Mesenchymal stem cell (in vitro differentiated cells and primary cell): ENCODE measurements around the gene DYNC2I2.

Experiments used
- DNase-seq: peaks from one replicate; pipeline ENCODE4 v3.0.0-alpha.2; 2013
- H2AFZ ChIP-seq: one replicate; pipeline ENCODE4 v1.6.1; 2013; ENCODE audit warnings: low read depth, mild to moderate bottlenecking, control low read depth, inconsistent platforms, low read length, moderate library complexity
- H2AK5ac ChIP-seq: 2 replicates; pipeline ENCODE4 v1.6.1; 2013; ENCODE audit warnings: low read length, moderate library complexity, mild to moderate bottlenecking, inconsistent platforms; ENCODE audit not compliant: severe bottlenecking
- H2BK120ac ChIP-seq: one replicate; pipeline ENCODE4 v1.6.1; 2013; ENCODE audit warnings: low read depth, mild to moderate bottlenecking, inconsistent platforms, low read length, moderate library complexity
- H2BK12ac ChIP-seq, 2 experiments: one replicate each; pipeline ENCODE4 v1.6.1; 2013; ENCODE audit warnings: inconsistent platforms in 2 of 2, low read length in 2 of 2, mild to moderate bottlenecking in 2 of 2, moderate library complexity in 2 of 2, control low read depth in 1 of 2
- H2BK15ac ChIP-seq: one replicate; pipeline ENCODE4 v1.6.1; 2013; ENCODE audit warnings: mild to moderate bottlenecking, low read depth, inconsistent platforms; ENCODE audit not compliant: poor library complexity, severe bottlenecking
- H2BK5ac ChIP-seq: 2 replicates; pipeline ENCODE4 v1.6.1; 2013; ENCODE audit warnings: low read depth, mild to moderate bottlenecking, low read length, control low read depth, inconsistent platforms; ENCODE audit not compliant: poor library complexity, severe bottlenecking
- H3K14ac ChIP-seq, 2 experiments: one replicate each; pipeline ENCODE4 v1.6.1; 2013; ENCODE audit warnings: inconsistent platforms in 2 of 2, low read length in 2 of 2, control low read depth in 1 of 2, mild to moderate bottlenecking in 1 of 2, moderate library complexity in 1 of 2
- H3K18ac ChIP-seq, 2 experiments: one replicate each; pipeline ENCODE4 v1.6.1; 2013; ENCODE audit warnings: inconsistent platforms in 2 of 2, low read length in 2 of 2, control low read depth in 1 of 2, low read depth in 1 of 2, mild to moderate bottlenecking in 1 of 2
- H3K23ac ChIP-seq, 2 experiments: one replicate each; pipeline ENCODE4 v1.6.1; 2013; ENCODE audit warnings: inconsistent platforms in 2 of 2, low read length in 2 of 2, mild to moderate bottlenecking in 2 of 2, moderate library complexity in 2 of 2, control low read depth in 1 of 2
- H3K27ac ChIP-seq: 2 replicates; pipeline ENCODE4 v1.5.1; 2013; ENCODE audit warnings: mild to moderate bottlenecking, moderate library complexity, low read length, control low read depth, inconsistent platforms; ENCODE audit not compliant: poor library complexity, severe bottlenecking
- H3K27me3 ChIP-seq, 2 experiments: 2 replicates each; pipeline versions ENCODE4 v1.6.1 to v1.7.0; 2013; ENCODE audit warnings: low read length in 2 of 2, mild to moderate bottlenecking in 2 of 2, moderate library complexity in 2 of 2, control low read depth in 1 of 2, inconsistent platforms in 1 of 2; ENCODE audit not compliant: control insufficient read depth in 1 of 2, insufficient read depth in 1 of 2
- H3K36me3 ChIP-seq, 2 experiments: 2 replicates each; pipeline versions ENCODE4 v1.6.1 to v1.7.0; 2013; ENCODE audit warnings: low read length in 2 of 2, control low read depth in 1 of 2, inconsistent platforms in 1 of 2, low read depth in 1 of 2, mild to moderate bottlenecking in 1 of 2; ENCODE audit not compliant: insufficient read depth in 2 of 2, control insufficient read depth in 1 of 2
- H3K4ac ChIP-seq, 2 experiments: one replicate each; pipeline ENCODE4 v1.6.1; 2013; ENCODE audit warnings: inconsistent platforms in 2 of 2, low read length in 2 of 2, mild to moderate bottlenecking in 2 of 2, moderate library complexity in 2 of 2, control low read depth in 1 of 2, low read depth in 1 of 2
- H3K4me1 ChIP-seq: 2 replicates; pipeline ENCODE4 v1.6.1; 2013; ENCODE audit warnings: low read depth, low read length, control low read depth; ENCODE audit not compliant: control insufficient read depth, insufficient read depth
- H3K4me2 ChIP-seq: 2 replicates; pipeline ENCODE4 v1.6.1; 2013; ENCODE audit warnings: low read length, mild to moderate bottlenecking, inconsistent platforms; ENCODE audit not compliant: poor library complexity, severe bottlenecking
- H3K4me3 ChIP-seq, 2 experiments: 2 replicates each; pipeline versions ENCODE4 v1.5.1 to v1.7.0; 2013; ENCODE audit warnings: low read length in 2 of 2, mild to moderate bottlenecking in 2 of 2, control low read depth in 1 of 2, low read depth in 1 of 2; ENCODE audit not compliant: insufficient read depth in 1 of 2
- H3K79me1 ChIP-seq: replicated peaks from 2 replicates; pipeline ENCODE4 v1.6.1; 2013; ENCODE audit warnings: mild to moderate bottlenecking, control low read depth, low read length, inconsistent platforms; ENCODE audit not compliant: poor library complexity, severe bottlenecking
- H3K9ac ChIP-seq: 2 replicates; pipeline ENCODE4 v1.7.0; 2013; ENCODE audit warnings: mild to moderate bottlenecking, low read length, moderate library complexity
- H3K9me3 ChIP-seq: 2 replicates; pipeline ENCODE4 v1.7.0; 2013; ENCODE audit warnings: mild to moderate bottlenecking, low read length; ENCODE audit not compliant: control insufficient read depth
- H4K8ac ChIP-seq: one replicate; pipeline ENCODE4 v1.6.1; 2013; ENCODE audit warnings: inconsistent platforms, mild to moderate bottlenecking, low read length, moderate library complexity
- H4K91ac ChIP-seq: one replicate; pipeline ENCODE4 v1.6.1; 2013; ENCODE audit warnings: mild to moderate bottlenecking, low read length, inconsistent platforms
- WGBS: methylation state at CpG from one replicate; pipeline ENCODE4 v1.1.7; 2013; ENCODE audit warnings: mixed read lengths; 5-methylcytosine and 5-hydroxymethylcytosine counted together

Gene DYNC2I2

DNA sequence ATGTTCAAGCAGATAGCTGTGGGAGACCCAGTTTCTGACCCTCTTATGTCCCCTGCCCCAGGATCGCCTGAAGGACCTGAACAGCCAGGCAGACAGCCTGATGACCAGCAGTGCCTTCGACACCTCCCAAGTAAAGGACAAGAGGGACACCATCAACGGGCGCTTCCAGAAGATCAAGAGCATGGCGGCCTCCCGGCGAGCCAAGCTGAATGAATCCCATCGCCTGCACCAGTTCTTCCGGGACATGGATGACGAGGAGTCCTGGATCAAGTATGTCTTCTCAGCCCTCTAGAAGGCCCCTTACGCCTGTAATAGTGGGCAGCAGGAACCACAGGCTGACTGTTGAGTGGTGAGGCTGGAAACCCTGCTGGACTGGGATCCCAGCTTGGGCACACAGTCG is 41.1 kb downstream of the DYNC2I2 start:
- Histone ChIP-seq H2BK15ac (no peak overlapping the region), H2BK12ac (no peak overlapping the region), H2AFZ (no peak overlapping the region), H3K18ac (no peak overlapping the region), H3K27ac (no peak overlapping the region), H3K14ac (no peak overlapping the region), H3K9ac (no peak overlapping the region), H2BK120ac (no peak overlapping the region), H4K91ac (no peak overlapping the region), H2BK5ac (no peak overlapping the region), H3K9me3 (no peaks in the 10 kb centered on the region), H3K4me1 (no peaks in the 10 kb centered on the region), H3K4ac (no peak overlapping the region), H3K4me2 (no peak overlapping the region), H3K23ac (no peak overlapping the region), H3K27me3 (no peaks in the 10 kb centered on the region), H3K79me1 (peaks cover 21% of the 10 kb centered on the region), H4K8ac (no peak overlapping the region), H2AK5ac (no peak overlapping the region), H3K36me3 (peaks cover 81 to 97% of the 10 kb centered on the region in 2 experiments), H3K4me3 (no peak overlapping the region)
- WGBS, result 97% methylated on average over 12 of the region's 12 CpGs
- no peak for DNase-seq

DNA sequence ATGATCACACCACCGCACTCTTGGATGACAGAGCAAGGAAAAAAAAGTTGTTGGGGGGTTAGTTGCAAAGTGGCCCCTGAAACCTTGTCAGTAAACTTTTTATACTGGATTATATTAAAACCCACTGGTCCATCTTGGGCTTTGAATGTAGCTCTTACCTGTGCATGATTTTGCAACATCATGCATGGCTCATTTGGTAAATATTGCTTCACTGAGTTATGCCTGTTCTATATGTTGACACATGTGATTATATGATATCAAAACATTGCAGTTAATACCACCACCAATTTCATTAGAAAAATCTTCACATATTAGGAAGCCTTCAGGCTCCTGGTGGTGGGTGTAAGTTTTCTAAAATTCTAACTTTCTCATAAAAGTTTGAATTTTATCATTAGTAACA is 41.9 kb downstream of the DYNC2I2 start:
- H3K27me3 ChIP-seq, result no peaks in the 10 kb centered on the region
- H2BK15ac ChIP-seq, result no peak overlapping the region
- peaks cover 20% of the 10 kb centered on the region for H3K79me1 ChIP-seq
- H4K8ac ChIP-seq, result no peak overlapping the region
- H3K23ac ChIP-seq, result no peak overlapping the region
- H2AK5ac ChIP-seq, result no peak overlapping the region
- H3K4me2 ChIP-seq, result no peak overlapping the region
- H2BK12ac ChIP-seq, result no peak overlapping the region
- H3K4me1 ChIP-seq, result no peaks in the 10 kb centered on the region
- H3K9me3 ChIP-seq, result no peaks in the 10 kb centered on the region
- no peak overlapping the region for H3K4ac ChIP-seq
- H2BK120ac ChIP-seq, result no peak overlapping the region
- 100% methylated on average over 1 of the region's 1 CpG for WGBS
- no peak overlapping the region for H3K9ac ChIP-seq
- no peak overlapping the region for H3K14ac ChIP-seq
- no peak overlapping the region for H3K27ac ChIP-seq
- DNase-seq, result no peak
- no peak overlapping the region for H2BK5ac ChIP-seq
- no peak overlapping the region for H2AFZ ChIP-seq
- H3K18ac ChIP-seq, result no peak overlapping the region
- no peak overlapping the region for H3K4me3 ChIP-seq
- no peak overlapping the region for H4K91ac ChIP-seq
- peaks cover 76 to 97% of the 10 kb centered on the region in 2 experiments for H3K36me3 ChIP-seq

DNA sequence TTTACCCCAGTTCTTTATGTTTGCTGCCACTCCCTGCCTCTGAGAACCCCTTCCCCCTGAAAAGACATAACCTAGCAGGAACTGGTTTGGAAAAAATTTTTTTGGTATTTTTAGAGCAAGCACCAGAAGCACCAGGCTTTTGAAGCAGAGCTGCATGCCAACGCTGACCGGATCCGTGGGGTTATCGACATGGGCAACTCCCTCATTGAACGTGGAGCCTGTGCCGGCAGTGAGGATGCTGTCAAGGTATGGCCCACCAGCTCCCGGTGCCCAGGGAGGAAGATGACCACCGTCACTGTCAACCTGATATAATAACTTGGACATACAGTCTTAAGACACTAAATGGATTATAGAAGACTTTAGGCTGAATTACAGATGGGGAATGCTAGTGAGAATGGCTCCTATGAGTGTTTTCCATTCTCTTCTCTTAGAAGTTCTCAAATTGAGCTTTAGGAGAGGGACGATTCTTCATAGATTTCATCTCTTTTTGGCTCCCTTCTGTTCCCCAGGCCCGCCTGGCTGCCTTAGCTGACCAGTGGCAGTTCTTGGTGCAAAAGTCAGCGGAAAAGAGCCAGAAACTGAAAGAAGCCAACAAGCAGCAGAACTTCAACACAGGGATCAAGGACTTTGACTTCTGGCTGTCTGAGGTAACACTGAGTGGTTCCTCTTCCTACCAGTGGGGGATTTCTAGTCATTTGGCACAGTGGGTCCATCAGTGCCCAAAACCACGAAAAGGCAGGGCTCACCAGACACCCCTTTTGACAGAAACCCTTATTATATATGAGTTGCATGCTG is 44.9 kb downstream of the DYNC2I2 start:
- Histone ChIP-seq H3K4me1 (no peaks in the 10 kb centered on the region), H3K36me3 (peaks cover 67 to 98% of the 10 kb centered on the region in 2 experiments), H3K23ac (no peak overlapping the region), H3K9me3 (no peaks in the 10 kb centered on the region), H3K27me3 (no peaks in the 10 kb centered on the region), H3K27ac (no peak overlapping the region), H2AFZ (no peak overlapping the region), H4K8ac (no peak overlapping the region), H3K18ac (no peak overlapping the region), H3K9ac (no peak overlapping the region), H2BK15ac (no peak overlapping the region), H3K4me3 (no peak overlapping the region), H2BK12ac (no peak overlapping the region), H2BK5ac (no peak overlapping the region), H2AK5ac (no peak overlapping the region), H3K79me1 (peaks cover 28% of the 10 kb centered on the region), H3K4ac (no peak overlapping the region), H2BK120ac (no peak overlapping the region), H3K14ac (no peak overlapping the region), H3K4me2 (no peak overlapping the region), H4K91ac (no peak overlapping the region)
- DNase-seq, result no peak
- 98% methylated on average over 10 of the region's 12 CpGs for WGBS

DNA sequence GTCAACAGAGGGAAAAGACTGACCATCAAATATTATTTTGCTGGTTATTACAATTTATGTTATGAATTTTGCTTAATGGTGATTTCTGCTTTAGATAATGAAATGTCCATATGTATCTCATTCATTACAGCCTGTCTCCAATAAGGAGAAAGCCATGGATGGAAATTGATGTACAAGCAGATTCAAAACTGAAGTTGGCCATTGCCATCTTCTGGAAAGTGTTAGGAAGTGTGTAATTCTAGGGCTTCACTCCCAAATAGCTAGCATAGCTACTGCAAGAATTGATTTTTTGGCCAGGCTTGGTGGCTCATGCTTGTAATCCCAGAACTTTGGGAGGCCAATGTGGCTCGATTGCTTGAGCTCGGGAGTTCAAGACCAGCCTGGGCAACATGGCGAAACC is 45.8 kb downstream of the DYNC2I2 start:
- Histone ChIP-seq H3K9me3 (no peaks in the 10 kb centered on the region), H3K4ac (no peak overlapping the region), H3K36me3 (peaks cover 62 to 96% of the 10 kb centered on the region in 2 experiments), H2AFZ (no peak overlapping the region), H3K23ac (no peak overlapping the region), H3K14ac (no peak overlapping the region), H2BK12ac (no peak overlapping the region), H3K79me1 (peaks cover 28% of the 10 kb centered on the region), H4K91ac (no peak overlapping the region), H2BK120ac (no peak overlapping the region), H3K27ac (no peak overlapping the region), H3K18ac (no peak overlapping the region), H3K4me1 (no peaks in the 10 kb centered on the region), H3K4me2 (no peak overlapping the region), H3K9ac (no peak overlapping the region), H2AK5ac (no peak overlapping the region), H2BK5ac (no peak overlapping the region), H2BK15ac (no peak overlapping the region), H3K4me3 (no peak overlapping the region), H3K27me3 (no peaks in the 10 kb centered on the region), H4K8ac (no peak overlapping the region)
- WGBS, result 91% methylated on average over 3 of the region's 3 CpGs
- DNase-seq, result no peak
